Hematopoietic multipotent progenitor cell treated with erythropoietin and hydrocortisone succinate and interleukin-3 and kit ligand, for 4 days (in vitro differentiated cells): ENCODE results near the gene KRTAP19-4.
"Not testable (repeated sequence)": the region's sequence is repeated elsewhere in the genome, so short reads cannot be mapped to it uniquely, and the experiment has no call there.

Source experiments
- DNase-seq: peaks from one replicate; pipeline ENCODE4 v3.0.0-alpha.2; 2015

The KRTAP19-4 gene, protein sequence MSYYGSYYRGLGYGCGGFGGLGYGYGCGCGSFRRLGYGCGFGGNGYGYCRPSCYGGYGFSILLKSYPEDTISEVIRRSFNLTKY

GRCh38 chr21:30497065-30497464 is at the start of gene KRTAP19-4:
TSS of gene KRTAP19-4 (minus strand) at chr21:30497165. CDS start at chr21:30497110, 55 bp downstream.
- DNase-seq = no peak

DNA sequence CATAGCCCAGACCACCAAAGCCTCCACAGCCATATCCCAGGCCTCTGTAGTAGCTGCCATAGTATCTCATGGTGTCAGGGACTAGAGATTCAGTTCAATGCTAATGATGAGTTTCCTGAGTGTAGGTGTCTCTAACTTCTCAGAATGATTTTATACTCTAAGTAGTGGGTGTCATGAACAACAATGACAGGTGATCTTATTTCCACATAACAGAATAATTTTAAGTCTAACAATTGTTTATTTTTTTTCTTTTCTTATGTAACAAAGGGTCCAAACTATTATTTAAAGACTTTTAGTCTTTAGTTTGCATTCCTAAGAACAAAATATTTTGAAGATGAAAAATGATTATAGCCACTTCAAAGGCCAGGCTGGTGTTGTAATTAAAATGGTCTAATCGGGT is 44.8 kb upstream of the KRTAP19-4 start, which contains the start of gene KRTAP19-6:
KRTAP19-6 (minus strand) TSS at position 101 of the 400 bp plus-strand sequence; CDS start at position 70, 31 bp downstream.
- no peak for DNase-seq

- no peak for DNase-seq
These were observed 21.9 kb upstream of the KRTAP19-4 start for GRCh38 chr21:30518876-30519275.

DNA sequence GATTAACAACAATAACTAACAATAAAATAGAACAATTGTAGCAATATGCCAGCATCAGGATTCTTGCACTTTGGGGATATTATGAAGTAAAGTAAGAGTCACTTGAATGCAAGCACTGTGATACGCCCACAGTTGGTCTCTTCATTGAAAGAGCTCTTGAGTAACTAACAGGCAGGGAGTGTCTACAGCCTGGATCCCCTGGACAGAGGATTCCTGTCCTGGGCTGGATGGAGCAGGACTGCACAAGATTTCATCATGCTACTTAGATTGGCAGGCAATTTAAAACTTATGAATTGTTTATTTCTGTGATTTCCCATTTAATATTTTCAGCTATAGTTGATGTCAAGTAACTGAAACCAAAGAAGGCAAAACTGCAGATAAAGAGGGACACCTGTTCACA is 18.7 kb upstream of the KRTAP19-4 start:
- DNase-seq = no peak

- not testable (repeated sequence) for DNase-seq
These were observed 8.7 kb upstream of the KRTAP19-4 start for GRCh38 chr21:30505621-30506205.

DNA sequence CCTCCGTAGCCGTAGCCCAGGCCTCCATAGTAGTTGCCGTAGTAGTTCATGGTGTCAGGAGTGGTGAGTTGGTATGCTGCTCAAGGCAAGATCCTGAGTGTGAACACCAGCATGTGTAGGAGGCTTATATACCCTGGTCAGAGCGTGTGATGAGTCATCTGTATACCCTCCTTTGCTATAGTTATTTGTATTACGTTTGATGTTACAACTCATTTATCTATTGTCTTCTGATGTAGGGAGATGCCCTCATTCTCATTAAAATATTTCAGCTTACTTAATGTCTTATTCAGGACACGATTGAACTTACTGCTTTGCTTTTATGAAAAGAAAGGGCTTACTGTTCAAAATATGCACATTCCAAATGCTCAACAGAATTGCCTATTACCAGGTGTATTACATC is 5.1 kb upstream of the KRTAP19-4 start, which contains the start of gene KRTAP19-5:
KRTAP19-5 (minus strand) TSS at position 101 of the 400 bp plus-strand sequence; CDS start at position 50, 51 bp downstream.
- no peak for DNase-seq

GRCh38 chr21:30491963-30492428 is 5.0 kb downstream of the KRTAP19-4 start, which contains the start of gene KRTAP19-3:
TSS of gene KRTAP19-3 (minus strand) at chr21:30492013. CDS start at chr21:30491957, 56 bp downstream.
- DNase-seq = no peak

GRCh38 chr21:30487336-30487735 is 9.6 kb downstream of the KRTAP19-4 start, which contains the start of gene KRTAP19-2:
TSS of gene KRTAP19-2 (minus strand) at chr21:30487436. CDS start at chr21:30487348, 88 bp downstream.
- DNase-seq = no peak

DNA sequence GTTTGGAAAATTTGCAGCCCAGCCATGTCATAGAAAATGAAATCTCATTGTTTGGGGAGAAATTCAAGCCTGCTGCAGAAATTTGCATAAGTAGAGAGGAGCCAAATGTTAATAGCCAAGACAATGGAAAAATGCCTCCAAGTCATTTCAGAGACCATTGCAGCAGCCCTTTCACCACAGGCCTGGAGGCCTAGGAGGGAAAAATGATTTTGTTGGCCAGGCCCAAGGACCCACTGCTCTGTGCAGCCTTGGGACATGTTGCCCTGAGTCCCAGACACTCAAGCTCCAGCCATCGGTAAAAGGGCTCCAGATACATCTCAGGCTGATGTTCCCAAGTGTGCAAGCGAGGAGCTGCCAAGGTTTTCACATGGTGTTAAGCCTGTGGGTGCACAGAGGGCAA is 10.8 kb downstream of the KRTAP19-4 start:
- DNase-seq = no peak

DNA sequence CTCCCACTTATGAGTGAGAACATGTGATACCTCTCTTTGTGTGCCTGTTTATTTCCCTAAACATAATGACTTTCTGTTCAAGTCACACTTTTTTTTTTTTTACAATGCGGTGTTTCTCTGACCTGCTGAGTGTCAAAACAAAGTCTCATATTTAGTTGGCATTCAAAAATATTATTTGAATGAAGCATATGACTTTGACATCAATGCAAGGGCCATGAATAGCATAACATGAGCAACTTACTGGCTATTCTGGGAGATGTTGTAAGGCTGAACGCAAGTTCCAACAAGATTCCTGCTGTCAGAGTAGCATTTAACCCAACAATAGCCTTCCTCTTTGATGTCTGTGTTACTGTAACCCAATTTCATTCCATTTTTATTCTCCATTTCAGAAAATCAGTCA is 14.8 kb downstream of the KRTAP19-4 start:
- DNase-seq = no peak

- DNase-seq = no peak
These were observed 16.8 kb downstream of the KRTAP19-4 start, which contains the start of gene KRTAP19-1 for GRCh38 chr21:30480145-30480544. TSS of gene KRTAP19-1 (minus strand) at chr21:30480367. CDS start at chr21:30480317, 50 bp downstream.

DNA sequence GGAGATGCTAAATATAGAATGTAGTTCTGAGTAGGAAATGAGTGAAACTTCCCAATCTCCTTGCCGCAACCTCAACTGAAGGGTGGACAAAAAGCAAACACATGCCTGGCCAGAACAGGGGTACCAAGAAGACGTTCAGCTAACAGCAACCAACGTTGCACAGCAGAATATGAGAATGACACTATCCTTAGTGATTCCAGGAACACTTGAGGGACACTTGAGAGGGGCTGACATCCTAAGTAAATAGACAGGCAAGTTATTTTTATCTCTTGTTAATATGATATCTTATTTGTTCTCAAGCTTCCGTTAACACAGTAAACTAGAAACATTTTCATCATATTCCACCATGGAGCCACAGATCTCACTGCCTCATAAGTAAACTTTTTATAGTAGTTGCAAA is 17.7 kb downstream of the KRTAP19-4 start:
- DNase-seq = no peak

- DNase-seq = no peak
These were observed 19.0 kb downstream of the KRTAP19-4 start for GRCh38 chr21:30478004-30478403.

GRCh38 chr21:30468900-30469714 is 27.9 kb downstream of the KRTAP19-4 start:
- DNase-seq = no peak

DNA sequence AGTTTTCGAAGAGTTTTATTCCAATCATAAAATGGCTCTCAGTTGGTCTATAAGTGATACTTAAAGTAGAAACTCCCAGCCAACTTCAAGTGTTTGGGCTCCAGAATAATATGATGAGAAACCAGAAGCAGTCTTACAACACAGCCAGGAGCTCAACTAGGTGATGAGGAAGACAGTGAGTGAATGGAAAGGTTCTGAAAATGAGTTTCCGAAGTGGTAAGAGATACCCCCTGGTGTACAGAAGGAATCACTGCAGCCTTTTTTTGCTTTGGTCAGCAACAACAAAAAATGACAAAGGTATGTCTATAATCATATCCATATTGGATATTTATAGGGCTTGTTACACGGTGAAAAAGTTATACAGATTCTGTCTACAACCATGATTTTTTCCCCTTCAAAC is 33.3 kb downstream of the KRTAP19-4 start:
- DNase-seq = peak; percentile 14

GRCh38 chr21:30448514-30448913 is 48.5 kb downstream of the KRTAP19-4 start:
- DNase-seq = no peak

DNA sequence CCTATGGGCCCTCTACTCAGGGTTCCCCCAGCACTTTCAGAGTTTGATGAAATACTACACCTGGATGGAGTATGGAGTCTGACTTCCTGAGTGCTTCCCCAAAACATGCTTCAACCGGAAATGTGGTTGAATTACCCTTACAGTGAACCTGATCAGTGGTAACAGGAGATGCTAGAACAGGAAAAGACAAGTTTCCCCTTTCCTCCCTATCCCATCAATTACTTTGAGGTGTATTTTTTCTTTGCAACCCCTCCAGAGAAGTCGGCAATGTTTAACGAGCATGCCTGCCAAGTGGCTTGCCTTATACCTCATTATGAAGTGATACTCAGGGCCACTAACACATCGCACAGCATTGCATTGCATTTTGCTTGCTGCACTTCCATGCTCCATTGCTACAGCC is 49.9 kb downstream of the KRTAP19-4 start:
- DNase-seq = no peak
